HepG2 (cell line): Measurements from ENCODE around the gene TRA2B. TPM values are rescaled to one million over a fixed set of nuclear protein-coding genes. Genes with fewer than 3 reads are reported as not detected.

Source experiments
- ADNP ChIP-seq: sonication (generic); formaldehyde crosslinking; IDR thresholded peaks from 2 replicates; pipeline ENCODE4 v1.4.0; 2020; ENCODE audit warnings: missing genetic modification reagents
- CENPBD1 ChIP-seq: sonication (generic); formaldehyde crosslinking; IDR thresholded peaks from 2 replicates; pipeline ENCODE4 v1.8.0; 2022; ENCODE audit warnings: missing genetic modification reagents, low read depth, mild to moderate bottlenecking, borderline replicate concordance
- FOXA3 ChIP-seq: IDR thresholded peaks from 2 replicates; pipeline ENCODE4 v1.6.1; 2016; ENCODE audit warnings: missing genetic modification reagents, missing compliant biosample characterization
- FOXK1 ChIP-seq: sonication (generic); formaldehyde crosslinking; IDR thresholded peaks from 2 replicates; pipeline ENCODE4 v1.4.0; 2020; ENCODE audit warnings: low read depth, missing genetic modification reagents, borderline replicate concordance
- GATA4 ChIP-seq: sonication (generic); IDR thresholded peaks from 2 replicates; pipeline ENCODE4 v1.6.1; 2016; ENCODE audit warnings: antibody characterized with exemption, low read depth, borderline replicate concordance
- GTF2F1 ChIP-seq: fragments of 150-350 bp; IDR thresholded peaks from 2 replicates; pipeline ENCODE4 v1.6.1; 2014; ENCODE audit warnings: low read length
- HCFC1 ChIP-seq: fragments of 150-350 bp; IDR thresholded peaks from 2 replicates; pipeline ENCODE4 v1.6.1; 2014; ENCODE audit warnings: low read depth, low read length
- HMG20B ChIP-seq: conservative IDR thresholded peaks from 2 replicates; pipeline ENCODE4 v1.6.1; 2016; ENCODE audit warnings: missing genetic modification reagents, missing compliant biosample characterization
- HMGXB3 ChIP-seq: sonication (generic); formaldehyde crosslinking; IDR thresholded peaks from 2 replicates; pipeline ENCODE4 v1.4.0; 2020; ENCODE audit warnings: missing genetic modification reagents, borderline replicate concordance
- HNRNPL ChIP-seq: fragments of 200-400 bp; formaldehyde crosslinking; IDR thresholded peaks from 2 replicates; pipeline ENCODE4 v1.6.1; 2017; ENCODE audit warnings: mild to moderate bottlenecking, low read depth, low read length
- IRF2 ChIP-seq: IDR thresholded peaks from 2 replicates; pipeline ENCODE4 v1.6.1; 2018; ENCODE audit warnings: missing genetic modification reagents, missing compliant biosample characterization
- MIER2 ChIP-seq: IDR thresholded peaks from 2 replicates; pipeline ENCODE4 v1.6.1; 2016; ENCODE audit warnings: missing biosample characterization, missing genetic modification reagents
- MXD1 ChIP-seq: sonication (generic); formaldehyde crosslinking; IDR thresholded peaks from 2 replicates; pipeline ENCODE4 v1.4.0; 2020; ENCODE audit warnings: mild to moderate bottlenecking, missing genetic modification reagents
- MYNN ChIP-seq: sonication (generic); formaldehyde crosslinking; IDR thresholded peaks from 2 replicates; pipeline ENCODE4 v1.4.0; 2020; ENCODE audit warnings: mild to moderate bottlenecking, low read depth, missing genetic modification reagents
- NCOA5 ChIP-seq: sonication (generic); formaldehyde crosslinking; IDR thresholded peaks from 2 replicates; pipeline ENCODE4 v1.4.0; 2020; ENCODE audit warnings: missing genetic modification reagents
- NFE2 ChIP-seq: sonication (generic); formaldehyde crosslinking; IDR thresholded peaks from 2 replicates; pipeline ENCODE4 v1.4.0; 2020; ENCODE audit warnings: missing genetic modification reagents
- PLRG1 ChIP-seq: fragments of 450-650 bp; conservative IDR thresholded peaks from 2 replicates; pipeline ENCODE4 v1.6.1; 2016
- POLR2AphosphoS2 ChIP-seq: IDR thresholded peaks from 2 replicates; pipeline ENCODE4 v1.6.1; 2011; ENCODE audit warnings: low read depth, low read length, improper control_type of control experiment
- POLR2AphosphoS5 ChIP-seq: IDR thresholded peaks from 2 replicates; pipeline ENCODE4 v1.6.1; 2012; ENCODE audit warnings: low read depth, low read length
- SMARCE1 ChIP-seq: fragments of 450-650 bp; IDR thresholded peaks from 2 replicates; pipeline ENCODE4 v1.6.1; 2017; ENCODE audit warnings: borderline replicate concordance
- SP5 ChIP-seq: IDR thresholded peaks from 2 replicates; pipeline ENCODE4 v1.6.1; 2016; ENCODE audit warnings: low read depth, borderline replicate concordance
- STAG1 ChIP-seq: sonication (generic); formaldehyde crosslinking; IDR thresholded peaks from 2 replicates; pipeline ENCODE4 v1.4.0; 2020; ENCODE audit warnings: missing genetic modification reagents
- THYN1 ChIP-seq: sonication (generic); formaldehyde crosslinking; IDR thresholded peaks from 2 replicates; pipeline ENCODE4 v1.8.1; 2023; ENCODE audit warnings: low read depth, mild to moderate bottlenecking, moderate library complexity, missing genetic modification reagents, borderline replicate concordance
- ZNF33B ChIP-seq: sonication (generic); formaldehyde crosslinking; IDR thresholded peaks from 2 replicates; pipeline ENCODE4 v1.5.1; 2020; ENCODE audit warnings: mild to moderate bottlenecking, missing genetic modification reagents
- ZNF563 ChIP-seq: sonication (generic); formaldehyde crosslinking; IDR thresholded peaks from 2 replicates; pipeline ENCODE4 v1.8.0; 2022; ENCODE audit warnings: mild to moderate bottlenecking, moderate library complexity, missing genetic modification reagents
- ZNF672 ChIP-seq: sonication (generic); formaldehyde crosslinking; IDR thresholded peaks from 2 replicates; pipeline ENCODE4 v1.8.1; 2022; ENCODE audit warnings: missing genetic modification reagents
- ZNF75D ChIP-seq: sonication (generic); formaldehyde crosslinking; IDR thresholded peaks from 2 replicates; pipeline ENCODE4 v1.8.1; 2023; ENCODE audit warnings: missing genetic modification reagents, mild to moderate bottlenecking, borderline replicate concordance
- ZNF800 ChIP-seq: sonication (generic); formaldehyde crosslinking; IDR thresholded peaks from 2 replicates; pipeline ENCODE4 v1.4.0; 2020; ENCODE audit warnings: missing genetic modification reagents
- polyA plus RNA-seq, 8 experiments: library from polyadenylated mRNA; depleted of rRNA in 3 of 8; stranded (reverse) in 7 of 8; unstranded in 1 of 8; fragments of >200 nt; fragmentation: Illumina TruSeq in 4 of 8; extraction: Trizol in 4 of 8; gene quantifications; 2 replicates each; pipeline versions ENCODE4 v1.2.1 to v1.2.3, GENCODE V29; 2011 to 2016; ENCODE audit warnings: low read depth in 4 of 8, missing spikeins in 1 of 8, mixed read lengths in 1 of 8; ENCODE audit not compliant: insufficient read depth in 1 of 8
- total RNA-seq, 5 experiments: library from RNA; depleted of rRNA; stranded (reverse); fragments of >200 nt; fragmentation: Illumina TruSeq; extraction: Trizol; gene quantifications; 2 replicates each; pipeline ENCODE4 v1.2.3, GENCODE V29; 2016; ENCODE audit warnings: low read depth in 1 of 5

Gene TRA2B
- total and polyA plus RNA-seq, 2 of the 13 experiments (the other 11 are each of a cell fraction or from before 2014, with no cell fraction given): 105 to 241 TPM

GRCh38 chr3:185966655-185967054, 28.8 kb upstream of the TRA2B start (continued):
- TF ChIP-seq MIER2 (CRISPR knock-in tag): no peak
- TF ChIP-seq ZNF33B (CRISPR knock-in tag): no peak
- TF ChIP-seq FOXA3 (CRISPR knock-in tag): peak; percentile 94
- TF ChIP-seq FOXK1: peak; percentile 93
- TF ChIP-seq GTF2F1: no peak
- TF ChIP-seq MXD1 (CRISPR knock-in tag): no peak
- TF ChIP-seq ZNF800 (CRISPR knock-in tag): no peak
- TF ChIP-seq HMGXB3 (CRISPR knock-in tag): no peak
- no peak for TF ChIP-seq CENPBD1
- TF ChIP-seq ADNP: no peak
- TF ChIP-seq MYNN: no peak
- no peak for TF ChIP-seq THYN1 (CRISPR knock-in tag)
- TF ChIP-seq HNRNPL: no peak
- peak; percentile 76; the same call in 1 of the 2 replicates for TF ChIP-seq HMG20B (CRISPR knock-in tag)
- TF ChIP-seq SMARCE1: no peak
- no peak for TF ChIP-seq ZNF563
- no peak for TF ChIP-seq HCFC1
- TF ChIP-seq ZNF672 (CRISPR knock-in tag): no peak
- TF ChIP-seq NFE2 (CRISPR knock-in tag): no peak
- TF ChIP-seq POLR2AphosphoS5: no peak
- TF ChIP-seq NCOA5 (CRISPR knock-in tag): no peak
- peak; percentile 70 for TF ChIP-seq SP5 (CRISPR knock-in tag)
- TF ChIP-seq POLR2AphosphoS2: no peak
- TF ChIP-seq ZNF75D (CRISPR knock-in tag): no peak
- peak; percentile 60; the same call in 1 of the 2 replicates for TF ChIP-seq IRF2 (CRISPR knock-in tag)
- no peak for TF ChIP-seq PLRG1
- TF ChIP-seq GATA4: peak; percentile 59; the same call in 1 of the 2 replicates
- no peak for TF ChIP-seq STAG1 (CRISPR knock-in tag)
